HUDEP-2 (cell line): ENCODE measurements around the gene ADAMTS19.

Experiments
- DNase-seq, 76 experiments: peaks; one replicate each; lab custom pipeline; 2025; ENCODE audit not compliant: unreplicated experiment in 76 of 76; lab: John Stamatoyannopoulos, UW

Gene ADAMTS19

DNA sequence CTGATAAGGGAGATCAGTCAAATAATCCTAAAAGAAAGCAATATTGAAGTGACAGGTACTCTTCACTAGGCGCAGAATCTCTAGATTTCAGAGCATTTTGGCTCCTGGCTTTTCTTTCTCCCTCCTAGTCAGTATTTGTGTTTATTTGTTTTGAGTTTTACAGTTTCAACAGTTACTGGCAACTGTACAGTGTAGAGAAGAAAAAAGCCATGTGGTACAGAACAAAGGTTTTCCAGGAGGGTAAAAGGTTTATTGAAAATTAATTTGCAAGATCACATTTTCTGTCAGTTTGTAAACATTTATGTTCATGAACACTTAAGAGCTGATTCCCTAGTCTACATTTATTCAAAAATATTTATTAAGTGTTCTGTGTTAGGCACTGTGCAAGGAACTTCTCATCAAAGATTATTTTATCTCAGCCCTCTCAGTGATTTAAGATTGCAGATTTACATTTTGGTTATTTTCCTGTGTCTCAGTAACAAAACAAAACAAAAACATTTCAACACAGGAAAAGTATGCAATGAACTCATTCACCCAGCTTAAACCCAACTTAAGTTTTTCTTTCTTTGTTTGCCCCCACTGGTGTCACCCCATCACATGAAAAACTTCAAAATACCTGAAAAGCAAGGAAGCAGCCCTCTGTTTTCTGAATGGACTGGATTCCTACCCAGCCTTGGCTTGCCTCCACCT, 300.7 kb downstream of the ADAMTS19 start:
- no peak for DNase-seq

- no peak for DNase-seq
Measured at GRCh38 chr5:129763651-129764050, 303.6 kb downstream of the ADAMTS19 start.

- DNase-seq, result no peak
Measured at GRCh38 chr5:129766798-129767197, 306.7 kb downstream of the ADAMTS19 start.

DNA sequence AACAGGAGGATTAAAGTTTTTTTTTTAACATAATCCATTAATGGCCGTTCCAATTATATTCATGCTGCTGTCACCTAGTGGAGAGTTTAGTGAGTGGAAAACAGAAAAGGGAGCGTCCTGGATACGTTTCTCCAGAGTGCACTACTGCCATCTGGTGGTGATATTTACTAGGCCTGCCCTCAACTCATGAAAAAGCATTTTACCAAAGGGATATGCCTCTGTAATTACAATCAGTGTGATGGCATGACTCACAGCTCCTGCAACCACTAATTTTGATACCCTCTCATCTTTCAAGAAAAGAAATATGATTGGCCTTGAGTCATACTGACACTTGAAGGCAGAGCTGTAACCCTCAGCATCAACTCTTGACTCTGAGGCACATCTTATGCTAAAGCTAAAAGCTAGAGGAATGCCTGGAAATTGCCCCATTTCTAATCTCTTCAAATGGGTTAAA, 307.9 kb downstream of the ADAMTS19 start:
- DNase-seq, result peak in 65 of 76 experiments; percentile 1 to 87 (median 54)

DNA sequence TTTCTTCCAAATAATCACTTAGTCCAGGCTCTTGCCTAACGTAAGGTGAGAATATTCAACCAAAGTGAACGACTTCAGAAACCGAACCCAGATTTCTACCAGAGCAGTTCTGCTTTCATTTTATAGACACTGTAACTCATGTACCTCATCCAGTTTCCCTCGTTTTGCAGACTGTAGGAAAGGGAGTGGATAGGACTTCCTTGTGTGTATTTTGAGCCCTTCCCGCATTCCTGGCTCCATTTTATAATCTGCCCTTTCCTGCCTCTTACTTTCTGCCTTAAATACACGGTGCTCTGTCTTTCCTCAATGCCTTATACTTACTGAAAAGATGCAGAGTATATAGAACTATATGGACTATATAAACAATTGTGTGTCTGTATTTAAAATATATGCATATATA, 308.6 kb downstream of the ADAMTS19 start:
- no peak for DNase-seq

DNA sequence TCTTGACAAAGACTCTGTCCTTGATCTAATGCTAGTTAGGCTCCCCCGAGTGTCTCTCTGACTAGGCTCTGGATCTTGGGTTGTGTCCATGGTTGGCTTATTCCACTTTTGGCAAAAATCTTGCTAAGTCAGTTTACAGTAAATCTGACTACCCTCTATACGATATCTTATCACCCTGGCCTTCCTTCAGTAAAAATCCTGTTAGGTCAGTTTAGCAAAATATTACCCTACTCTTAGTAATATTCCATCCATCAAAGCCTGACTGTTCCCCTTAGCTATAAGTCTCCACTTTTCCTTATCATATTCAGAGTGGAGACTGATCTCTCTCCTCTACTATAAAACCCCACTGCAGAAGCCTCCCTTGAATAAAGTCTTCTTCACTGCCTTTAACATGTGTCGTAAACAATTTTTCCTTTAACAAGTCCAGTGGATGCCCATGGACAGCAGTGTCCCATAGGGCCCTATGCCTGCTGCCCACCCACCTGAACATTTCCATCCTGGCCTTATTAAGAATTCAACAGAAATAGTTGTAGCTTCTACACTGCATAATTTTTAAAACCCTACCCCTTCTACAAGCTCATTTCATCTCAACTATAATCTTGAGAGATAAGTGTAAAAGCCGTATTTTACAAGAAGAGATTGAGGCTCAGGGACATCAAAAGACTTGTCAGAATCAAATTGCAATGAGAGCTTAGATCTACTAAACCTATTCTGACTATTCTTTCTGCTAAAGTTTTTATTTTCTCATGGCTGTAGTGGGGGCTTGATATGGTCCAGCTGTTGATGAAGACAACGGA, 310.1 kb downstream of the ADAMTS19 start:
- DNase-seq, result no peak

GRCh38 chr5:129771058-129771838, 311.1 kb downstream of the ADAMTS19 start:
- peak in 50 of 76 experiments; percentile 0 to 69 (median 20) for DNase-seq

GRCh38 chr5:129773376-129773775, 313.3 kb downstream of the ADAMTS19 start:
- no peak for DNase-seq

GRCh38 chr5:129781594-129781993, 321.5 kb downstream of the ADAMTS19 start:
- no peak for DNase-seq
